H1 (cell line): ENCODE measurements around the gene MACF1. TPM values are rescaled to one million over a fixed set of nuclear protein-coding genes. Genes with fewer than 3 reads are reported as not detected.

Experiments
- CTCF ChIA-PET: fragments of 300-600 bp; sonication (Branson Sonifier 250); formaldehyde crosslinking; loops from one replicate; lab custom pipeline; 2021; ENCODE audit not compliant: partially characterized antibody; lab: Charles Lee
- POLR2A ChIA-PET: fragments of 300-600 bp; sonication (Branson Sonifier 250); formaldehyde crosslinking; loops from one replicate; lab custom pipeline; 2021; ENCODE audit warnings: inconsistent platforms; ENCODE audit not compliant: partially characterized antibody; lab: Charles Lee
- DNase-seq, 2 experiments: peaks; one replicate each; pipeline versions ENCODE4 v3.0.0 to v3.0.0-alpha.2; 2010 to 2022; ENCODE audit warnings: low spot score in 2 of 2, low read depth in 1 of 2, mixed read lengths in 1 of 2
- FAIRE-seq: peaks from 2 replicates; lab custom pipeline; 2011; peaks lifted over from hg19 to GRCh38; lab: Jason Lieb, UNC
- H2AFZ ChIP-seq: 2 replicates; pipeline ENCODE4 v1.8.1; 2012; ENCODE audit warnings: low read length, inconsistent platforms
- H2AK5ac ChIP-seq: 2 replicates; pipeline ENCODE4 v1.6.1; 2013; ENCODE audit warnings: low read depth, low read length
- H2BK120ac ChIP-seq: replicated peaks from 2 replicates; pipeline ENCODE3; 2013; ENCODE audit warnings: low read depth, low read length, inconsistent platforms
- H2BK12ac ChIP-seq: 2 replicates; pipeline ENCODE4 v1.6.1; 2013; ENCODE audit warnings: low read depth, low read length
- H2BK15ac ChIP-seq: 2 replicates; pipeline ENCODE4 v1.6.1; 2013; ENCODE audit warnings: low read length
- H2BK20ac ChIP-seq: 2 replicates; pipeline ENCODE4 v1.6.1; 2013; ENCODE audit warnings: low read length
- H2BK5ac ChIP-seq: 2 replicates; pipeline ENCODE4 v1.6.1; 2013; ENCODE audit warnings: low read depth, low read length
- H3K14ac ChIP-seq: 2 replicates; pipeline ENCODE4 v1.6.1; 2013; ENCODE audit warnings: inconsistent platforms; ENCODE audit not compliant: insufficient read length
- H3K18ac ChIP-seq: 2 replicates; pipeline ENCODE4 v1.6.1; 2013; ENCODE audit warnings: low read length; ENCODE audit errors: extremely low read depth
- H3K23ac ChIP-seq: 2 replicates; pipeline ENCODE4 v1.6.1; 2013; ENCODE audit warnings: inconsistent platforms; ENCODE audit not compliant: insufficient read length
- H3K23me2 ChIP-seq: 2 replicates; pipeline ENCODE4 v1.6.1; 2013; ENCODE audit warnings: low read depth, low read length
- H3K27ac ChIP-seq: 2 replicates; pipeline ENCODE4 v1.6.1; 2011; ENCODE audit warnings: low read depth, low read length, inconsistent platforms
- H3K27me3 ChIP-seq, 4 experiments: replicated peaks in 1 of 4; 1 replicate in 1 of 4; 2 replicates in 3 of 4; pipeline versions ENCODE4 v1.6.1 to v1.8.1; 2011 to 2013; ENCODE audit warnings: low read length in 3 of 4, mild to moderate bottlenecking in 3 of 4, inconsistent platforms in 2 of 4, mixed read lengths in 2 of 4, moderate library complexity in 1 of 4; ENCODE audit not compliant: control insufficient read depth in 3 of 4, insufficient read depth in 3 of 4; ENCODE audit errors: extremely low read depth in 1 of 4
- H3K36me3 ChIP-seq, 4 experiments: 2 replicates each; pipeline versions ENCODE4 v1.6.1 to v1.8.1; 2011 to 2013; ENCODE audit warnings: mild to moderate bottlenecking in 4 of 4, low read length in 3 of 4, moderate library complexity in 2 of 4, control low read depth in 1 of 4, inconsistent platforms in 1 of 4; ENCODE audit not compliant: insufficient read depth in 4 of 4, control insufficient read depth in 2 of 4
- H3K4ac ChIP-seq: replicated peaks from 2 replicates; pipeline ENCODE3; 2013; ENCODE audit warnings: low read length, low read depth, mixed read lengths, inconsistent platforms; ENCODE audit not compliant: insufficient read length
- H3K4me1 ChIP-seq, 4 experiments: replicated peaks in 1 of 4; 1 replicate in 1 of 4; 2 replicates in 3 of 4; pipeline versions ENCODE4 v1.6.1 to v1.8.1; 2011 to 2013; ENCODE audit warnings: low read length in 3 of 4, inconsistent platforms in 2 of 4, mixed read lengths in 1 of 4; ENCODE audit not compliant: insufficient read depth in 4 of 4, control insufficient read depth in 3 of 4
- H3K4me2 ChIP-seq, 2 experiments: 2 replicates each; pipeline versions ENCODE4 v1.6.1 to v1.8.1; 2011 to 2013; ENCODE audit warnings: low read depth in 2 of 2, low read length in 2 of 2, control low read depth in 1 of 2, inconsistent platforms in 1 of 2, mild to moderate bottlenecking in 1 of 2; ENCODE audit not compliant: insufficient read depth in 1 of 2
- H3K4me3 ChIP-seq, 4 experiments: fragments of 200-600, 300-600 bp in 1 of 4; sonication (generic), shearing (Covaris generic), sonication (Bioruptor Twin) in 1 of 4; 2 replicates each; pipeline versions ENCODE4 v1.5.1 to v1.8.1; 2011 to 2016; ENCODE audit warnings: low read length in 4 of 4, low read depth in 3 of 4, control low read depth in 2 of 4, inconsistent platforms in 2 of 4, mild to moderate bottlenecking in 2 of 4, mixed read lengths in 1 of 4, moderate library complexity in 1 of 4; ENCODE audit not compliant: insufficient read depth in 2 of 4; ENCODE audit errors: extremely low read depth in 1 of 4
- H3K56ac ChIP-seq: replicated peaks from 2 replicates; pipeline ENCODE3; 2013; ENCODE audit warnings: low read depth, mild to moderate bottlenecking, mixed read lengths, low read length, inconsistent platforms; ENCODE audit not compliant: insufficient read length
- H3K79me1 ChIP-seq: 2 replicates; pipeline ENCODE4 v1.6.1; 2013; ENCODE audit warnings: low read depth, low read length, control low read depth
- H3K79me2 ChIP-seq, 2 experiments: 2 replicates each; pipeline versions ENCODE4 v1.6.1 to v1.8.1; 2012 to 2013; ENCODE audit warnings: low read length in 2 of 2, mild to moderate bottlenecking in 2 of 2, inconsistent platforms in 1 of 2; ENCODE audit not compliant: insufficient read depth in 2 of 2, control insufficient read depth in 1 of 2
- H3K9ac ChIP-seq, 4 experiments: replicated peaks in 1 of 4; 1 replicate in 1 of 4; 2 replicates in 3 of 4; pipeline versions ENCODE4 v1.6.1 to v1.8.1; 2011 to 2013; ENCODE audit warnings: low read depth in 3 of 4, low read length in 3 of 4, control low read depth in 2 of 4, mild to moderate bottlenecking in 2 of 4, moderate library complexity in 2 of 4, inconsistent platforms in 1 of 4; ENCODE audit errors: extremely low read depth in 1 of 4
- H3K9me3 ChIP-seq, 2 experiments: 2 replicates each; pipeline versions ENCODE4 v1.6.1 to v1.8.1; 2012 to 2013; ENCODE audit warnings: mild to moderate bottlenecking in 2 of 2, moderate library complexity in 2 of 2, control low read depth in 1 of 2, inconsistent platforms in 1 of 2, low read depth in 1 of 2, low read length in 1 of 2, mixed read lengths in 1 of 2; ENCODE audit not compliant: insufficient read depth in 2 of 2
- H4K20me1 ChIP-seq, 2 experiments: replicated peaks in 1 of 2; 2 replicates each; pipeline versions ENCODE3 to v1.8.1; 2011 to 2013; ENCODE audit warnings: inconsistent platforms in 2 of 2, low read length in 2 of 2, mild to moderate bottlenecking in 1 of 2; ENCODE audit not compliant: insufficient read depth in 2 of 2, control insufficient read depth in 1 of 2
- H4K5ac ChIP-seq: 2 replicates; pipeline ENCODE4 v1.6.1; 2013; ENCODE audit warnings: low read length, low read depth, mixed read lengths, inconsistent platforms; ENCODE audit not compliant: insufficient read length
- H4K8ac ChIP-seq: 2 replicates; pipeline ENCODE4 v1.8.0; 2013; ENCODE audit warnings: mild to moderate bottlenecking, moderate library complexity, low read length, inconsistent platforms; ENCODE audit not compliant: insufficient read depth; ENCODE audit errors: extremely low read depth
- H4K91ac ChIP-seq: replicated peaks from 2 replicates; pipeline ENCODE3; 2013; ENCODE audit warnings: low read length, mixed read lengths, inconsistent platforms; ENCODE audit not compliant: insufficient read length
- BCL11A ChIP-seq, 2 experiments: IDR thresholded peaks; one replicate each; pipeline ENCODE4 v1.6.1; 2011; ENCODE audit warnings: low read depth in 2 of 2, low read length in 2 of 2, mild to moderate bottlenecking in 2 of 2
- BRCA1 ChIP-seq: IDR thresholded peaks from 2 replicates; pipeline ENCODE4 v1.6.1; 2012; ENCODE audit warnings: low read depth, low read length, improper control_type of control experiment
- EP300 ChIP-seq, 2 experiments: IDR thresholded peaks; 1 replicate in 1 of 2; 2 replicates in 1 of 2; pipeline ENCODE4 v1.6.1; 2011 to 2012; ENCODE audit warnings: low read depth in 2 of 2, low read length in 2 of 2, mild to moderate bottlenecking in 2 of 2, borderline replicate concordance in 1 of 2, inconsistent platforms in 1 of 2, moderate library complexity in 1 of 2
- RFX5 ChIP-seq: IDR thresholded peaks from 2 replicates; pipeline ENCODE4 v1.6.1; 2011; ENCODE audit warnings: low read depth, low read length, improper control_type of control experiment, borderline replicate concordance
- RNF2 ChIP-seq: fragments of 200-900, 300-1000 bp; sonication (generic); IDR thresholded peaks from 2 replicates; pipeline ENCODE4 v1.7.1; 2016; ENCODE audit warnings: borderline replicate concordance, low read depth, mild to moderate bottlenecking, antibody characterized with exemption, low read length; ENCODE audit not compliant: poor library complexity, severe bottlenecking; ENCODE audit errors: missing control alignments
- SAP30 ChIP-seq: fragments of 300-600 bp; sonication (generic); IDR thresholded peaks from 2 replicates; pipeline ENCODE4 v1.7.1; 2012; ENCODE audit warnings: low read length, moderate library complexity, mild to moderate bottlenecking, inconsistent platforms; ENCODE audit not compliant: insufficient read depth, insufficient replicate concordance
- SRF ChIP-seq: IDR thresholded peaks from 2 replicates; pipeline ENCODE4 v1.6.1; 2011; ENCODE audit warnings: mild to moderate bottlenecking, low read depth, low read length, moderate library complexity
- SUZ12 ChIP-seq: fragments of 200-600 bp; sonication (generic); IDR thresholded peaks from 2 replicates; pipeline ENCODE4 v1.6.1; 2012; ENCODE audit warnings: mild to moderate bottlenecking, inconsistent platforms, low read length, moderate library complexity, mixed read lengths
- WGBS, 2 experiments: shearing (Covaris generic) in 1 of 2; methylation state at CpG; one replicate each; pipeline versions ENCODE4 v1.1.6 to v1.1.7; 2013 to 2015; ENCODE audit warnings: low lambda C conversion rate in 2 of 2, mixed read lengths in 2 of 2, inconsistent platforms in 1 of 2, low coverage in 1 of 2, missing lambda C conversion rate in 1 of 2; ENCODE audit not compliant: insufficient replicate concordance in 2 of 2, insufficient coverage in 1 of 2, insufficient read length in 1 of 2; ENCODE audit errors: extremely low coverage in 1 of 2, missing lambda C conversion rate in 1 of 2; 5-methylcytosine and 5-hydroxymethylcytosine counted together
- polyA plus RNA-seq, 7 experiments: library from polyadenylated mRNA; depleted of rRNA in 3 of 7; stranded (reverse) in 5 of 7; unstranded in 2 of 7; fragments of >200 nt in 5 of 7; fragments of 200-250 nt in 2 of 7; gene quantifications; 1 replicate in 5 of 7; 2 replicates in 1 of 7; 4 replicates in 1 of 7; pipeline versions ENCODE4 v1.2.1 to v1.2.3, GENCODE V29; 2011 to 2013; ENCODE audit warnings: missing spikeins in 2 of 7, mixed read lengths in 2 of 7
- total RNA-seq: library from RNA; stranded (reverse); fragmentation: NEBNext Ultra II Directional; extraction: Animal tissue kit (Norgen Biotek cat#: 25700); gene quantifications from 2 replicates; pipeline ENCODE4 v1.2.1, GENCODE V29; 2021

The MACF1 gene
- total and polyA plus RNA-seq, 2 of the 8 experiments (the other 6 are each of a cell fraction or from before 2014, with no cell fraction given), result 59.8 to 285 TPM

DNA sequence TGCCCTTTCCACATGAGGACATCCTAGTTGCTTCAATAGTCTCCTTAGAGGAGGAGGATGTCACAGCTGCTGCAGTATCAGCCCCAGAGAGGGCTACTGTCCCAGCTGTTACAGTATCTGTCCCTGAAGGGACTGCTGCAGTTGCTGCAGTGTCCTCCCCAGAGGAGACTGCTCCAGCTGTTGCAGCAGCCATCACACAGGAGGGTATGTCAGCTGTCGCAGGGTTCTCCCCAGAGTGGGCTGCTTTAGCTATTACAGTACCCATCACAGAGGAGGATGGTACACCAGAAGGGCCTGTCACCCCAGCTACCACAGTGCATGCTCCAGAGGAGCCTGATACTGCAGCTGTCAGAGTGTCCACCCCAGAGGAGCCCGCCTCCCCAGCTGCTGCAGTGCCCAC is 208.4 kb downstream of the MACF1 start:
- Histone ChIP-seq H2AK5ac (no peak overlapping the region), H3K4ac (no peak overlapping the region), H3K9me3 (no peaks in the 10 kb centered on the region), H2AFZ (no peak overlapping the region), H4K5ac (no peak overlapping the region), H4K8ac (no peak overlapping the region), H3K79me2 (peaks cover 6 to 70% of the 10 kb centered on the region in 2 experiments), H4K91ac (no peak overlapping the region), H4K20me1 (peaks cover 14 to 22% of the 10 kb centered on the region in 2 experiments), H3K23ac (no peak overlapping the region), H2BK15ac (no peak overlapping the region), H3K14ac (no peak overlapping the region), H2BK12ac (no peak overlapping the region), H3K56ac (no peak overlapping the region), H3K4me3 (no peak overlapping the region), H3K4me1 (peaks cover 0 to 18% (median 14%) of the 10 kb centered on the region in 4 experiments; a peak in 6 of 7 replicates), H3K4me2 (no peak overlapping the region; a peak in 1 of 4 replicates), H3K79me1 (peaks cover 16% of the 10 kb centered on the region), H2BK120ac (no peak overlapping the region), H3K23me2 (peaks cover 5% of the 10 kb centered on the region; the same call in 1 of the 2 replicates), H3K18ac (no peak overlapping the region), H3K27me3 (no peaks in the 10 kb centered on the region), H3K36me3 (peaks cover 2 to 18% (median 8%) of the 10 kb centered on the region in 4 experiments; a peak in 3 of 8 replicates), H2BK5ac (no peak overlapping the region), H2BK20ac (no peak overlapping the region), H3K9ac (no peak overlapping the region), H3K27ac (no peak overlapping the region)
- 92% methylated on average over 2 of the region's 2 CpGs; no CpG with 5 or more reads in 1 of the 2 experiments for WGBS, 2 experiments
- CTCF ChIA-PET, result interaction anchor here (1.1 to 7.0 kb wide), 6 partner anchors 7 to 322 kb away, joined by 3 to 46 read pairs (median 23); no protein-coding TSS in a partner anchor
- FAIRE-seq, result no peak
- no peak for TF ChIP-seq SAP30
- TF ChIP-seq RFX5, result no peak
- TF ChIP-seq EP300 (IDR thresholded peaks at IDR 0.05; ENCODE audit: borderline replicate concordance in 1 of 2, low read depth in 2 of 2, low read length in 2 of 2), result no peak
- no peak for TF ChIP-seq BCL11A (IDR thresholded peaks at IDR 0.05; ENCODE audit: low read depth in 2 of 2, low read length in 2 of 2)
- TF ChIP-seq BRCA1, result no peak
- TF ChIP-seq RNF2, result no peak
- no peak for TF ChIP-seq SRF
- TF ChIP-seq SUZ12, result no peak
- POLR2A ChIA-PET, result interaction anchor here (0.9 to 1.5 kb wide), 3 partner anchors 13 to 18 kb away, joined by 3 to 7 read pairs (median 4); no protein-coding TSS in a partner anchor
- DNase-seq, result no peak
